Aortic smooth muscle cell (primary cell): ENCODE data around the gene CCNA1. TPM values are rescaled to one million over a fixed set of nuclear protein-coding genes. Genes with fewer than 3 reads are reported as not detected.

Source experiments
- total RNA-seq: library from RNA; depleted of rRNA; stranded (reverse); fragments of >200 nt; gene quantifications from 2 replicates; pipeline ENCODE4 v1.2.3, GENCODE V29; 2014

CCNA1 gene
- 0.06 and 0.26 TPM in 2 replicates for total RNA-seq

DNA sequence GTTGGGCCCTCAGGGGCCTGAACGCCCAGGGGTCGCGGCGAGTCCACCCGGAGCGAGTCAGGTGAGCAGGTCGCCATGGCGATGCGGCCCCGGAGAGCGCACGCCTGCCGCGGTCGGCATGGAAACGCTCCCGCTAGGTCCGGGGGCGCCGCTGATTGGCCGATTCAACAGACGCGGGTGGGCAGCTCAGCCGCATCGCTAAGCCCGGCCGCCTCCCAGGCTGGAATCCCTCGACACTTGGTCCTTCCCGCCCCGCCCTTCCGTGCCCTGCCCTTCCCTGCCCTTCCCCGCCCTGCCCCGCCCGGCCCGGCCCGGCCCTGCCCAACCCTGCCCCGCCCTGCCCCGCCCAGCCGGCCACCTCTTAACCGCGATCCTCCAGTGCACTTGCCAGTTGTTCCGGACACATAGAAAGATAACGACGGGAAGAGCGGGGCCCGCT lies at the start of gene CCNA1:
Gene CCNA1, plus strand, starts transcription at position 390 of the 439 bp plus-strand sequence. CDS start 562 bp downstream, outside the sequence.

Other genes with a start within 250 kb of the CCNA1 start
- gene SOHLH2, start 217.9 kb upstream of the CCNA1 start, total RNA-seq = 0.93 and 1.7 TPM in 2 replicates
- 3.5 and 4.4 TPM in 2 replicates for gene CCDC169, start 134.7 kb upstream of the CCNA1 start, total RNA-seq
- gene SPART, start 86.1 kb upstream of the CCNA1 start, total RNA-seq = 111 and 151 TPM in 2 replicates
- not detected in 2 replicates for gene SERTM1, start 241.5 kb downstream of the CCNA1 start, total RNA-seq